ENCODE measurements around the gene RMC1.

RMC1 gene

GRCh38 chr18:23580677-23581367 is 77.5 kb downstream of the RMC1 start:
- H3K4me3 ChIP-seq (ENCODE audit: low read depth, low read length) = no peak overlapping the region
- no peak for TF ChIP-seq CTCF (IDR thresholded peaks at IDR 0.05; ENCODE audit: insufficient read depth, low read depth, low read length, missing control alignments)
- DNase-seq (ENCODE audit: low read depth) = no peak

Measured in GM12865 (cell line).